Sigmoid colon (tissue), 7 donors: Measurements from ENCODE around the gene HPS5. TPM values are rescaled to one million over a fixed set of nuclear protein-coding genes. Genes with fewer than 3 reads are reported as not detected.

ENCODE experiments used
- DNase-seq: peaks from one replicate; pipeline ENCODE4 v3.0.0-alpha.2; 2019
- H3K27ac ChIP-seq, 4 donors: fragments of 200-600 bp; sonication (generic); one replicate each; pipeline ENCODE4 v1.5.1; 2016 to 2019; ENCODE audit warnings: mild to moderate bottlenecking in 1 of 4
- H3K27me3 ChIP-seq, 3 donors: fragments of 200-600 bp; sonication (generic); one replicate each; pipeline ENCODE4 v1.5.1; 2019; ENCODE audit warnings: mild to moderate bottlenecking in 1 of 3
- H3K36me3 ChIP-seq, 4 donors: fragments of 200-600 bp; sonication (generic); one replicate each; pipeline ENCODE4 v1.5.1; 2016 to 2019
- H3K4me1 ChIP-seq, 4 donors: fragments of 200-600 bp; sonication (generic); one replicate each; pipeline ENCODE4 v1.5.1; 2017 to 2019
- H3K4me3 ChIP-seq, 4 donors: fragments of 200-600 bp; sonication (generic); one replicate each; pipeline ENCODE4 v1.5.1; 2017 to 2019; ENCODE audit warnings: mild to moderate bottlenecking in 2 of 4, moderate library complexity in 1 of 4
- H3K9me3 ChIP-seq, 4 donors: fragments of 200-600 bp in 3 of 4; sonication (generic) in 3 of 4; one replicate each; pipeline versions ENCODE4 v1.5.1 to v1.6.1; 2013 to 2019
- CTCF ChIP-seq, 4 experiments: fragments of 450-650 bp in 3 of 4; fragments of 200-600 bp in 1 of 4; IDR thresholded peaks; one replicate each; pipeline ENCODE4 v1.5.1; 2016 to 2019; ENCODE audit warnings: antibody characterized with exemption in 4 of 4, mild to moderate bottlenecking in 3 of 4, moderate library complexity in 2 of 4
- EP300 ChIP-seq, 4 donors: sonication (generic); formaldehyde crosslinking; IDR thresholded peaks; one replicate each; pipeline ENCODE4 v1.6.1; 2017; ENCODE audit warnings: antibody characterized with exemption in 4 of 4
- POLR2A ChIP-seq, 2 donors: fragments of 450-650 bp; IDR thresholded peaks; one replicate each; pipeline ENCODE4 v1.6.1; 2016; ENCODE audit warnings: antibody characterized with exemption in 2 of 2, mild to moderate bottlenecking in 2 of 2, moderate library complexity in 2 of 2
- POLR2AphosphoS5 ChIP-seq, 4 donors: sonication (generic); formaldehyde crosslinking; IDR thresholded peaks; one replicate each; pipeline ENCODE4 v1.6.1; 2017; ENCODE audit warnings: antibody characterized with exemption in 4 of 4
- whole genome bisulfite sequencing, 2 donors: extraction: QIAGEN DNeasy Blood & Tissue Kit; methylation state at CpG; one replicate each; pipeline ENCODE4 v1.1.7; 2013; 5-methylcytosine and 5-hydroxymethylcytosine counted together
- intact Hi-C: fragments of 100-400 bp; cut with DNase I; formaldehyde crosslinking; loops from one replicate; pipeline ENCODE4 v1.15.1; 2023
- polyA plus RNA-seq, 3 donors: library from polyadenylated mRNA; stranded (reverse); fragments of 200-250 nt; gene quantifications; one replicate each; pipeline ENCODE4 v1.2.3, GENCODE V29; 2013
- total RNA-seq, 4 donors: library from RNA; depleted of rRNA; stranded (reverse); fragments of >200 nt; gene quantifications; one replicate each; pipeline ENCODE4 v1.1.0, GENCODE V29; 2016
- donor health status: healthy with polysubstance abuse.
- donor health status: Bipolar disorder and iron deficiency.
- donor health status: healthy.

HPS5 gene
- total and polyA plus RNA-seq, 7 donors = 4.2 to 28.5 (median 17.7) TPM

- WGBS, 2 donors = 89 to 95% methylated on average over 1 of the region's 1 CpG
- TF ChIP-seq EP300 (IDR thresholded peaks at IDR 0.05) (no peak), CTCF (IDR thresholded peaks at IDR 0.05) (no peak), POLR2A (IDR thresholded peaks at IDR 0.05) (no peak), POLR2AphosphoS5 (IDR thresholded peaks at IDR 0.05) (no peak)
- Histone ChIP-seq H3K36me3 (no peaks in the 10 kb centered on the region), H3K27ac (no peak overlapping the region), H3K4me1 (no peaks in the 10 kb centered on the region), H3K27me3 (no peaks in the 10 kb centered on the region), H3K9me3 (no peaks in the 10 kb centered on the region), H3K4me3 (no peak overlapping the region)
- no peak for DNase-seq
- intact Hi-C loops = no loop called here
Observed at GRCh38 chr11:18239655-18240054, 82.3 kb downstream of the HPS5 start.

GRCh38 chr11:18236664-18237356 is 85.1 kb downstream of the HPS5 start, which contains the start of gene SAA4:
SAA4 (minus strand) TSS chr11:18236802; CDS start chr11:18235926, 876 bp downstream.
- 66 to 78% methylated on average over 2 of the region's 2 CpGs for WGBS, 2 donors
- no peaks in the 10 kb centered on the region for H3K27me3 ChIP-seq
- intact Hi-C loops = no loop called here
- H3K4me3 ChIP-seq = no peak within 1 kb of the TSS
- H3K9me3 ChIP-seq = no peaks in the 10 kb centered on the region
- H3K36me3 ChIP-seq = no peaks in the 10 kb centered on the region
- no peaks in the 10 kb centered on the region for H3K4me1 ChIP-seq
- DNase-seq = no peak
- H3K27ac ChIP-seq = no peak within 1 kb of the TSS
- TF ChIP-seq EP300 (IDR thresholded peaks at IDR 0.05) = no peak
- TF ChIP-seq CTCF (IDR thresholded peaks at IDR 0.05) = no peak
- no peak for TF ChIP-seq POLR2AphosphoS5 (IDR thresholded peaks at IDR 0.05)
- TF ChIP-seq POLR2A (IDR thresholded peaks at IDR 0.05) = no peak

- DNase-seq = no peak
- intact Hi-C loops = no loop called here
- Histone ChIP-seq H3K9me3 (no peaks in the 10 kb centered on the region), H3K27me3 (no peaks in the 10 kb centered on the region), H3K36me3 (no peaks in the 10 kb centered on the region), H3K4me1 (no peaks in the 10 kb centered on the region), H3K27ac (no peak overlapping the region), H3K4me3 (no peak overlapping the region)
- no peak for TF ChIP-seq POLR2AphosphoS5 (IDR thresholded peaks at IDR 0.05)
- no peak for TF ChIP-seq EP300 (IDR thresholded peaks at IDR 0.05)
- TF ChIP-seq POLR2A (IDR thresholded peaks at IDR 0.05) = no peak
- TF ChIP-seq CTCF (IDR thresholded peaks at IDR 0.05) = no peak
- WGBS, 2 donors = 55 to 65% methylated on average over 8 of the region's 8 CpGs
Observed at GRCh38 chr11:18235394-18236334, 86.3 kb downstream of the HPS5 start.

- Histone ChIP-seq H3K4me3 (no peak overlapping the region), H3K9me3 (no peaks in the 10 kb centered on the region), H3K27ac (no peak overlapping the region), H3K36me3 (no peaks in the 10 kb centered on the region), H3K27me3 (no peaks in the 10 kb centered on the region), H3K4me1 (no peaks in the 10 kb centered on the region)
- WGBS, 2 donors = 84 to 92% methylated on average over 4 of the region's 4 CpGs
- TF ChIP-seq CTCF (IDR thresholded peaks at IDR 0.05) (no peak), POLR2A (IDR thresholded peaks at IDR 0.05) (no peak), POLR2AphosphoS5 (IDR thresholded peaks at IDR 0.05) (no peak), EP300 (IDR thresholded peaks at IDR 0.05) (no peak)
- DNase-seq = no peak
- intact Hi-C loops = no loop called here
Observed at GRCh38 chr11:18233912-18234311, 88.0 kb downstream of the HPS5 start.
